PC-9 (cell line): Measurements from ENCODE around the gene MAGED4B. TPM values are rescaled to one million over a fixed set of nuclear protein-coding genes. Genes with fewer than 3 reads are reported as not detected.
"Not testable (repeated sequence)": the region's sequence is repeated elsewhere in the genome, so short reads cannot be mapped to it uniquely, and the experiment has no call there.

Experiments used
- BruUV-seq: library from RNA; stranded (reverse); fragments of 400-500 nt; replicated peaks from 2 replicates; lab custom pipeline; 2021; lab: Mats Ljungman, UMichigan
- CTCF ChIA-PET: fragments of 300-600 bp; sonication (Branson Sonifier 250); formaldehyde crosslinking; loops from one replicate; lab custom pipeline; 2022; ENCODE audit warnings: antibody characterized with exemption; lab: Charles Lee
- POLR2A ChIA-PET: fragments of 300-600 bp; sonication (Branson Sonifier 250); formaldehyde crosslinking; loops from one replicate; lab custom pipeline; 2022; ENCODE audit warnings: antibody characterized with exemption; ENCODE audit not compliant: unreplicated experiment; lab: Charles Lee
- DNase-seq, 2 experiments: peaks; one replicate each; pipeline versions ENCODE4 v3.0.0 to v3.0.0-alpha.2; 2015 to 2022; ENCODE audit warnings: mixed read lengths in 1 of 2
- H2AFZ ChIP-seq: fragments of 200-600 bp; sonication (generic); 2 replicates; pipeline ENCODE4 v1.8.1; 2017; ENCODE audit warnings: antibody characterized with exemption
- H3F3A ChIP-seq: fragments of 200-600 bp; sonication (generic); 2 replicates; pipeline ENCODE4 v1.8.1; 2017; ENCODE audit warnings: antibody characterized with exemption, mild to moderate bottlenecking, low read depth; ENCODE audit not compliant: insufficient read depth
- H3K27ac ChIP-seq: fragments of 200-600 bp; sonication (generic); 2 replicates; pipeline ENCODE4 v1.6.1; 2016; ENCODE audit warnings: mixed run types
- H3K27me3 ChIP-seq: fragments of 200-600 bp; sonication (generic); 2 replicates; pipeline ENCODE4 v1.6.1; 2016; ENCODE audit warnings: low read depth, mixed run types; ENCODE audit not compliant: insufficient read depth
- H3K36me3 ChIP-seq: fragments of 200-600 bp; sonication (generic); 2 replicates; pipeline ENCODE4 v1.6.1; 2016; ENCODE audit warnings: low read depth, mixed run types
- H3K4me1 ChIP-seq: fragments of 200-600 bp; sonication (generic); replicated peaks from 2 replicates; pipeline ENCODE4 v1.6.1; 2016; ENCODE audit warnings: mixed run types; ENCODE audit not compliant: insufficient read depth
- H3K4me2 ChIP-seq: fragments of 200-600 bp; sonication (generic); 2 replicates; pipeline ENCODE4 v1.6.1; 2017; ENCODE audit warnings: mixed run types
- H3K4me3 ChIP-seq: fragments of 200-600 bp; sonication (generic); 2 replicates; pipeline ENCODE4 v1.6.1; 2016; ENCODE audit warnings: mixed run types
- H3K79me2 ChIP-seq: fragments of 200-600 bp; sonication (generic); 2 replicates; pipeline ENCODE4 v1.6.1; 2017; ENCODE audit warnings: low read depth, mixed run types
- H3K9me2 ChIP-seq: fragments of 200-600 bp; sonication (generic); 2 replicates; pipeline ENCODE4 v1.8.1; 2017; ENCODE audit warnings: mild to moderate bottlenecking; ENCODE audit not compliant: insufficient read depth
- H3K9me3 ChIP-seq: fragments of 200-600 bp; sonication (generic); 2 replicates; pipeline ENCODE4 v1.8.1; 2016; ENCODE audit warnings: low read depth; ENCODE audit not compliant: insufficient read depth
- H4K20me1 ChIP-seq: fragments of 200-600 bp; sonication (generic); 2 replicates; pipeline ENCODE4 v1.8.1; 2017; ENCODE audit not compliant: insufficient read depth
- EZH2 ChIP-seq: fragments of 200-600 bp; sonication (generic); IDR thresholded peaks from 2 replicates; pipeline ENCODE4 v1.8.0; 2017; ENCODE audit warnings: antibody characterized with exemption, low read depth
- intact Hi-C: fragments of 100-400 bp; cut with micrococcal nuclease; formaldehyde crosslinking; loops from one replicate; pipeline ENCODE4 v1.10.0; 2022; ENCODE audit not compliant: unreplicated experiment
- total RNA-seq: library from RNA; stranded (reverse); gene quantifications from 2 replicates; pipeline ENCODE4 v1.2.3, GENCODE V29; 2021
- TF ChIP-seq, protein P1 (sequence below): fragments of 200-600 bp; sonication (generic); conservative IDR thresholded peaks from 2 replicates; pipeline ENCODE4 v1.6.1; 2017; ENCODE audit warnings: mixed run types, antibody characterized with exemption, mild to moderate bottlenecking, moderate library complexity

Gene MAGED4B
- total RNA-seq, 1 experiment from 2014 or later, result not detected

DNA sequence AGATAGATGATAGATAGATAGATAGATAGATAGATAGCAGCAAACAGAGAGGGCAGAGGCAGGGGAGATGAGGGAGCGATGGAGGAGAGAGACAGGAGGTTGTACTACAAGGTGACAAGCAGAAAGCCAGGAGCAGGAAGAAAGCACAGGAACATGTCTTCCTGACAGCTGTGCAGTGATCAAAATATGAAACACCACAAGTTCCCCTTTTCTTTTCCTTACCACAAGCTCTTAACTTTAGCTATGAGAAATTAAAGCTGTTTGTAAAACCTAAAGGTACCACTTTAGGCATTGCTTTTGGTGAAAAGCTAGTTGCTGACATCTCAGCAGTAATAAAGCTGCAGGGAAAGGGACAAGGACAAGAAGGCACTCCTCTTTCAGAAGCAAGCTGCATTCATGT lies 9.1 kb upstream of the MAGED4B start:
- ChIA-PET POLR2A (no interaction called here), CTCF (no interaction called here)
- Histone ChIP-seq H3K36me3 (no peaks in the 10 kb centered on the region), H3K4me2 (no peak overlapping the region), H3K79me2 (no peaks in the 10 kb centered on the region), H3K4me1 (no peaks in the 10 kb centered on the region), H3K9me2 (no peaks in the 10 kb centered on the region), H3K4me3 (no peak overlapping the region), H3K27ac (no peak overlapping the region), H3F3A (no peaks in the 10 kb centered on the region), H3K9me3 (no peaks in the 10 kb centered on the region), H4K20me1 (no peaks in the 10 kb centered on the region), H3K27me3 (no peaks in the 10 kb centered on the region), H2AFZ (no peak overlapping the region)
- intact Hi-C loops, result no loop called here
- no TSS peak for BruUV-seq
- TF ChIP-seq EZH2, result no peak
- TF ChIP-seq, protein P1, sequence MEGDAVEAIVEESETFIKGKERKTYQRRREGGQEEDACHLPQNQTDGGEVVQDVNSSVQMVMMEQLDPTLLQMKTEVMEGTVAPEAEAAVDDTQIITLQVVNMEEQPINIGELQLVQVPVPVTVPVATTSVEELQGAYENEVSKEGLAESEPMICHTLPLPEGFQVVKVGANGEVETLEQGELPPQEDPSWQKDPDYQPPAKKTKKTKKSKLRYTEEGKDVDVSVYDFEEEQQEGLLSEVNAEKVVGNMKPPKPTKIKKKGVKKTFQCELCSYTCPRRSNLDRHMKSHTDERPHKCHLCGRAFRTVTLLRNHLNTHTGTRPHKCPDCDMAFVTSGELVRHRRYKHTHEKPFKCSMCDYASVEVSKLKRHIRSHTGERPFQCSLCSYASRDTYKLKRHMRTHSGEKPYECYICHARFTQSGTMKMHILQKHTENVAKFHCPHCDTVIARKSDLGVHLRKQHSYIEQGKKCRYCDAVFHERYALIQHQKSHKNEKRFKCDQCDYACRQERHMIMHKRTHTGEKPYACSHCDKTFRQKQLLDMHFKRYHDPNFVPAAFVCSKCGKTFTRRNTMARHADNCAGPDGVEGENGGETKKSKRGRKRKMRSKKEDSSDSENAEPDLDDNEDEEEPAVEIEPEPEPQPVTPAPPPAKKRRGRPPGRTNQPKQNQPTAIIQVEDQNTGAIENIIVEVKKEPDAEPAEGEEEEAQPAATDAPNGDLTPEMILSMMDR, result no peak
- no peak for DNase-seq

DNA sequence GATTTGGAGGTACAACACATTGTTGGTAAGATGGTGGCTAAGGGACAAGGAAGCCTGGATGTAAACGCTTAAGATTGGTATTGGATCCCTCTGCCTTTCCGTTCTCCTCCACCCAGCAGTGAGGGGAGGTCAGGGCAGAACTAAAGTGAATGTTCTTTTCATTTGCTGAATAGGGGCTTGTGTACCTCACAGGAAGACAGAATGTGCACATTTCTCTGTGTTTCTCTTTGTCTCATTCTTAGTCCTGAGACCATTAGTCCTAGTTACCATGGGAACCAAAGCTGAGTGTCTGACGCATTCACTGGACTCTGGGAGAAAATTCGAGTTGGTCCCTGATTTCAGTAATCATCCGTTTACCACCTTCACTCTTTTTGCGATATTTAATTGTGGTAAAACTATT lies 26.7 kb downstream of the MAGED4B start:
- H4K20me1 ChIP-seq, H3K27me3 ChIP-seq, DNase-seq, CTCF ChIA-PET, BruUV-seq, H3K27ac ChIP-seq, intact Hi-C loops, H3K9me2 ChIP-seq, POLR2A ChIA-PET, H3K79me2 ChIP-seq, H2AFZ ChIP-seq, H3K4me3 ChIP-seq, H3K36me3 ChIP-seq, H3K4me1 ChIP-seq, H3K9me3 ChIP-seq, H3F3A ChIP-seq, H3K4me2 ChIP-seq: not testable (repeated sequence)

DNA sequence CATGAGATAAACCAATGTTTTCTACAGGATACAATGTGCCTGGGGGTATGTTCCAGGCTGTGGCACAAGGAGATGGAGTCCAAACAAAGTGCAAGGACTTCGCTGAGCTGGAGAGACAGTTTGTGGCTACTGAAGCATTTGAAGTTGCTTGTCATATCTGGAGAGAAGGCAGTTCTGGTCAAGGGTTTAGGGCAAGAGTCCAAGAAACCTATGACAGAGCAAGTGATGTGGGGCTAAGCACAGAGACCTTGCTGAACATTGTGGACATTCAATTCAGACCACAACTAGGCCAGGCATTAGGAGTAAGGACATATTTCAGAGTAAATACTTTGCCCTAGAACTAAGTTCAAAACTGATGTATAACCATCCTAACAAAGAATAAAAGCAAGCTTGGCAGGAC lies 34.8 kb downstream of the MAGED4B start:
- no peaks in the 10 kb centered on the region for H3F3A ChIP-seq
- H3K27ac ChIP-seq, result no peak overlapping the region
- no peaks in the 10 kb centered on the region for H4K20me1 ChIP-seq
- no peak overlapping the region for H3K4me2 ChIP-seq
- CTCF ChIA-PET, result no interaction called here
- DNase-seq, result no peak
- intact Hi-C loops, result no loop called here
- POLR2A ChIA-PET, result no interaction called here
- no peaks in the 10 kb centered on the region for H3K27me3 ChIP-seq
- no peaks in the 10 kb centered on the region for H3K9me3 ChIP-seq
- BruUV-seq, result no TSS peak
- H3K79me2 ChIP-seq, result no peaks in the 10 kb centered on the region
- no peaks in the 10 kb centered on the region for H3K9me2 ChIP-seq
- no peaks in the 10 kb centered on the region for H3K36me3 ChIP-seq
- H2AFZ ChIP-seq, result no peak overlapping the region
- H3K4me1 ChIP-seq, result no peaks in the 10 kb centered on the region
- H3K4me3 ChIP-seq, result no peak overlapping the region
- TF ChIP-seq, protein P1, result no peak
- no peak for TF ChIP-seq EZH2

DNA sequence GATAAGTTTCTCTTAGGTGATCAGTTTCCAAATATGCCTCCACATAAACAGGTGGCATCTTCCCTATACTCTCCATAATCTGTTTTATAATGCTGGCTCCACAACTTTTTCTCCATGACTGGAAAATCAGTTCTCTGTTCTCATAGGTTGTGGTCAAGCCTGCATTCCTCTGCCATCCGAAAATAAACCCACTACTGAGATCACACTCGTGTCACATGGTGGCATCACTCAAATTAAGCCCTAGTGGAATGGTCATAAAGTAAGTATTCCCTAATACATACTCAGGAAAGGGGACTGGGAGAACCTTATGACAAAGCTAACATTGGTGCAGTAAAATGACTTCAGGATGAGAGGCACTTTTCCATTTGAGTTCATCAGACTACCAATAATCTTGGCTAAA lies 37.6 kb downstream of the MAGED4B start:
- POLR2A ChIA-PET, result no interaction called here
- intact Hi-C loops, result no loop called here
- Histone ChIP-seq H2AFZ (no peak overlapping the region), H3K9me2 (no peaks in the 10 kb centered on the region), H3K27ac (no peak overlapping the region), H3K4me3 (no peak overlapping the region), H4K20me1 (no peaks in the 10 kb centered on the region), H3K9me3 (no peaks in the 10 kb centered on the region), H3K4me1 (no peaks in the 10 kb centered on the region), H3K4me2 (no peak overlapping the region), H3F3A (no peaks in the 10 kb centered on the region), H3K36me3 (no peaks in the 10 kb centered on the region), H3K79me2 (no peaks in the 10 kb centered on the region), H3K27me3 (no peaks in the 10 kb centered on the region)
- CTCF ChIA-PET, result no interaction called here
- no peak for DNase-seq
- TF ChIP-seq, protein P1, result no peak
- no peak for TF ChIP-seq EZH2
- no TSS peak for BruUV-seq
